Left ventricle myocardium superior (tissue), 1 donor: Measurements from ENCODE around the gene BCKDHB. TPM values are rescaled to one million over a fixed set of nuclear protein-coding genes. Genes with fewer than 3 reads are reported as not detected.
A peak's percentile ranks its signal among the peaks of the same experiment; 100 is the strongest.

Experiments
- ATAC-seq: fragments of 200-7000 bp; cut with Tn5 transposase; one replicate; pipeline ENCODE4 v1.9.1; 2020; ENCODE audit warnings: mild to moderate bottlenecking, moderate library complexity
- DNase-seq: peaks from one replicate; pipeline ENCODE4 v3.0.0-alpha.2; 2020
- intact Hi-C: fragments of 100-400 bp; cut with micrococcal nuclease; formaldehyde crosslinking; loops from one replicate; pipeline ENCODE4 v1.11.0; 2022
- total RNA-seq: library from RNA; stranded (reverse); fragmentation: NEBNext Ultra II Directional; extraction: Animal tissue kit (Norgen Biotek cat#: 25700); gene quantifications from one replicate; pipeline ENCODE4 v1.2.1, GENCODE V29; 2021
- donor health status: DM: no; HTN: yes; CAD: no; lungs with severe emphysema.

Gene BCKDHB
- total RNA-seq, 1 donor from 2014 or later, result 24.3 TPM

- intact Hi-C loops, result no loop called here
- ATAC-seq, result no peak
- no peak for DNase-seq
These were observed 237.0 kb downstream of the BCKDHB start for GRCh38 chr6:80343511-80343910.

- intact Hi-C loops, result no loop called here
- ATAC-seq, result no peak
- DNase-seq, result no peak
These were observed 240.6 kb downstream of the BCKDHB start for GRCh38 chr6:80347101-80347500.

DNA sequence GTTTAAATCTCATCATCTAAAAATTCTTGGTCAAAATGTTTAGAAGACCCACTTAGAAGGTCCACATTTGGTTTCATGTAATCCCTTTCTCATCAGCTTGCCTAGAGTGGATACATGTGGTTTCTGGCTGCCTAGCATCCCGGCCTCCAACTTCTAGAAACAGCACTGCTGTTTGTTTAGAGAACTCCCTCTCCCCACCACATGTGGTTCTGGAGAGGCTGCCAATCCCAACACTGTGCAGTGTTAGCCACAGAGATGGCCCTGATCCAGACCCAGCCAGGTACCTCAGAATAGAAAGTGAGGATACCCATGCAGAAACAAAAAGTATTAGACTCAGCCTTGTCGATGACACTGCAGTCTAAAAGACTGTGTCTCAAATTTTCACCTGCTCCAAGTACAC is 241.8 kb downstream of the BCKDHB start:
- peak; percentile 40 for DNase-seq
- intact Hi-C loops, result no loop called here

GRCh38 chr6:80356000-80356399 is 249.5 kb downstream of the BCKDHB start:
- intact Hi-C loops, result no loop called here

More for the DNA sequence above, 241.8 kb downstream of the BCKDHB start:
- ATAC-seq, result peak; percentile 88

GRCh38 chr6:80356545-80356944 is 250.1 kb downstream of the BCKDHB start:
- ATAC-seq, result no peak
- intact Hi-C loops, result no loop called here
- DNase-seq, result no peak

More at GRCh38 chr6:80356000-80356399, 249.5 kb downstream of the BCKDHB start:
- no peak for DNase-seq
- no peak for ATAC-seq

DNA sequence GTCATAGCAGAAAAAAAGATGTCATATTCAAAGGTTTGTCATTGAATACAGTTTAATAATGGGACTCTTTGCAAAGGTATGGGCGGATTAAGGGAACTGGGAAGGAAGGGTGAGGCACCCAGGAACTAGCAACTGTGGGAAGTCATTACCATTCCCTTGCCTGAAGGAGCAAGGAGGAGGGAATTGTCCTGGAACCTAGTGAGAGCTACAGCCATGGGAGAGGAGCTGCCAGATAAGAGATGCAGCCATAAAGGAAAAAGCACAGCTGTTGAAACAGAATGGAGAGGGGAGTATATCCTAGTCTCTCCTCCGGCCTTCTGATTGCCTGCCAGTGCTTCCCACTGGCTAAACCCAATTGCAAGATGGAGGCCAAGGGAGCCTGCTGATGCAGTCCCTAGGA is 250.6 kb downstream of the BCKDHB start:
- ATAC-seq (peak; percentile 60), DNase-seq (no peak)
- intact Hi-C loops, result no loop called here

- DNase-seq (no peak), ATAC-seq (peak; percentile 84)
- intact Hi-C loops, result no loop called here
These were observed 251.2 kb downstream of the BCKDHB start for GRCh38 chr6:80357674-80358073.

DNA sequence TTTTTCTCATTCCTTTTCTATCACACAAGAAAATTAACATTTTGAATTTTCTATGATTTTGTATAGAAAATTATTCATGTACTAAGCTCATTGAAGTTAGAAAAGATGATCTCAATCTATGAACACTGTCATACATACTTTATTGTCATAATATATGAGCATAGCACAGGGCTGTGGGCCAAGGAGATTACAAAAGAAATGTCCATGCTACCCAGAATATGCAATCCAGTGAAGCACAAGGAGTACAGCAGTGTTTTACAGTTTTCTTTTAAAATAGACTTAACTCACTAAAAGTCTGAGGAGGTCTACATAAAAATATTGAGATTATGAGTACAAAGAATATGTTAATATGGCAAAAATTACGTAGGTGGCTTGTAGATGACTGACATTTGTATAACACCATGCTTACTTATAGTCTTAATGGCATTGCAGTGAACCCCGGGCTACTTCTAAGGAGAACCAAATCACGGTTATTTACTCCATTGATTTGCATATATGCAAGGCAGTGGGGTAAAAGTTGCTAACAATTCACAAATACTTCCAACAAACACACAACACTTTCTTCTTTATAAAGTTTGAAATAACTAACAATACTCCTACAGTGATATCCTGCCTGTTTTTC is 257.1 kb downstream of the BCKDHB start:
- intact Hi-C loops, result no loop called here
- DNase-seq, result no peak
- ATAC-seq, result no peak

DNA sequence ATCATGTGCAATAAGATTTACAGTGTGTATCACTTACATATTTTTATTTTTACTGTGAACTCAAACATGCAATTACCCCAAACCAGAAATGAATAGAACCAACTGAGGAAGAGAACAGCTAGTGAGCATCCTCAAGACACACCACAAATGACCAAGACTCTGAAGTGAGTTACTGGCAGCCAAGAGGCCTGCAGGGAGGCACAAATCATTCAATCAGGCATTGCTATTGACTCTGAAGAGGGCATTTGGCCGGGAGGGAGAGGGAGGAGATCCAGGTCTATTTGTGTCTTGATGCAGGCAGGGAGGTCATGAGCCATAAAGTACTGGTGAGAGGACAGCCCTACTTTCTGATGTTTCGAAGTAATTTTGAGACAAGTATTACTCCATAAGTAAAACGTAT is 257.7 kb downstream of the BCKDHB start:
- intact Hi-C loops, result no loop called here
- DNase-seq (no peak), ATAC-seq (peak; percentile 87)

DNA sequence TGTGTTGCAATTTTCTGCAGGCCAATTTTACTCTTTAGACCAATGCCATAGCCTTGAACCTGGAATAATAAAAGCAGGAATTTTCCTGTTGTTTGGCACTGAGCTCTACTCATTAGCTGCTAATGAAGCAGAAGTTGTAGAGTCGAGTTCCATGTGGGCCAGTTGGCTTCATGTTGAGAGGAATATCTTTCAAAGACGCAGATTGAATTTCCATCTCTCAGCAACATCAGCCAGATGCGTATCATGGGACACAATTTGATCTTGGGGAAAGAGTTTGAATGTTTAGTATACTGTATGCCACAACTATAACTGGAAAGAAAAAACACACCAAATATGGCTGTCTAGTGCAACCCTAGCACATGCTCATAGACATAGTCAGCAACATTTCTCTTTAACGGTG is 259.6 kb downstream of the BCKDHB start:
- ATAC-seq, result no peak
- intact Hi-C loops, result no loop called here
- DNase-seq, result no peak

DNA sequence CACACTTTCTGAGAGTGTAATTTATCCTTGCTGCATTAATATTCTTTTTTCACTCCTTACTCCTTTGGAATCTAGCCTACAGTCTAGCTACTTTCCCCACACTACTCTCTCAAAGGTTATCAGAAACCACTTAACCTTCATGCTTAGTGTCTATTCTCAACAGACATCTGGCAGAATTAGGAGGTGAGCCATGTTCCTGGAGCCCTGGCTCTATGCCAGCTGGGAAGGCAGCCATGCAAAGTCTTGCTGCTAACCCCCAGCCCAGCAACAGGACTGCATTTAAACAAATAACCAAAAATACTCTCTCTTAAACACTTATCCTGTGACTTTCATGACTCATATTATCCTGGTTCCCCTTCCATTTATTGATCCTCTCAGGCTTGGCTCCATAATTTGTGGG is 260.2 kb downstream of the BCKDHB start:
- ATAC-seq, result peak; percentile 96
- DNase-seq, result peak; percentile 85
- intact Hi-C loops, result no loop called here

- ATAC-seq (no peak), DNase-seq (no peak)
- intact Hi-C loops, result no loop called here
These were observed 269.9 kb downstream of the BCKDHB start for GRCh38 chr6:80376411-80376810.

DNA sequence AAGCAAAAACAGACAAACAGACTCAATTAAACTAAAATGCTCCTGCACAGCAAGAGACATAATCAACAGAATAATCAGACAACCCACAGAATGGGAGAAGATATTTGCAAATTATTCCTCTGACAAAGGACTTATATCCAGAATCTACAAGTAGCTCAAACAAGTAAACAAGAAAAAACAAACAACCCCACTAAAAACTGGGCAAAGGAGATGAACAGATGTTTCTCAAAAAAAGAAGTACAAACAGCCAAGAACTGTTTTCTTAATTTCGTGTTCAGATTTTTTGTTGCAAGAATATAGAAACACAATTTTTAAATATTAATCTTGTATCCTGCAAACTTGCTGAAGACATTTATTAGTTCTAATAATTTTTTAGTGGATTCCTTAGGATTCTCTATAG is 274.1 kb downstream of the BCKDHB start:
- DNase-seq (no peak), ATAC-seq (no peak)
- intact Hi-C loops, result no loop called here

- DNase-seq (no peak), ATAC-seq (no peak)
- intact Hi-C loops, result no loop called here
These were observed 276.3 kb downstream of the BCKDHB start for GRCh38 chr6:80382811-80383210.

- ATAC-seq (no peak), DNase-seq (no peak)
- intact Hi-C loops, result no loop called here
These were observed 282.0 kb downstream of the BCKDHB start for GRCh38 chr6:80388507-80388906.

Other genes with a start within 250 kb of the BCKDHB start
- 0.12 TPM for gene ELOVL4, start 159.1 kb upstream of the BCKDHB start, total RNA-seq
- 0.32 TPM for gene TTK, start 102.0 kb upstream of the BCKDHB start, total RNA-seq